Measurements from ENCODE around the gene AP5M1.
"Not testable (repeated sequence)": the region's sequence is repeated elsewhere in the genome, so short reads cannot be mapped to it uniquely, and the experiment has no call there.

Gene AP5M1, protein sequence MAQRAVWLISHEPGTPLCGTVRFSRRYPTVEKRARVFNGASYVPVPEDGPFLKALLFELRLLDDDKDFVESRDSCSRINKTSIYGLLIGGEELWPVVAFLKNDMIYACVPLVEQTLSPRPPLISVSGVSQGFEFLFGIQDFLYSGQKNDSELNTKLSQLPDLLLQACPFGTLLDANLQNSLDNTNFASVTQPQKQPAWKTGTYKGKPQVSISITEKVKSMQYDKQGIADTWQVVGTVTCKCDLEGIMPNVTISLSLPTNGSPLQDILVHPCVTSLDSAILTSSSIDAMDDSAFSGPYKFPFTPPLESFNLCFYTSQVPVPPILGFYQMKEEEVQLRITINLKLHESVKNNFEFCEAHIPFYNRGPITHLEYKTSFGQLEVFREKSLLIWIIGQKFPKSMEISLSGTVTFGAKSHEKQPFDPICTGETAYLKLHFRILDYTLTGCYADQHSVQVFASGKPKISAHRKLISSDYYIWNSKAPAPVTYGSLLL

DNA sequence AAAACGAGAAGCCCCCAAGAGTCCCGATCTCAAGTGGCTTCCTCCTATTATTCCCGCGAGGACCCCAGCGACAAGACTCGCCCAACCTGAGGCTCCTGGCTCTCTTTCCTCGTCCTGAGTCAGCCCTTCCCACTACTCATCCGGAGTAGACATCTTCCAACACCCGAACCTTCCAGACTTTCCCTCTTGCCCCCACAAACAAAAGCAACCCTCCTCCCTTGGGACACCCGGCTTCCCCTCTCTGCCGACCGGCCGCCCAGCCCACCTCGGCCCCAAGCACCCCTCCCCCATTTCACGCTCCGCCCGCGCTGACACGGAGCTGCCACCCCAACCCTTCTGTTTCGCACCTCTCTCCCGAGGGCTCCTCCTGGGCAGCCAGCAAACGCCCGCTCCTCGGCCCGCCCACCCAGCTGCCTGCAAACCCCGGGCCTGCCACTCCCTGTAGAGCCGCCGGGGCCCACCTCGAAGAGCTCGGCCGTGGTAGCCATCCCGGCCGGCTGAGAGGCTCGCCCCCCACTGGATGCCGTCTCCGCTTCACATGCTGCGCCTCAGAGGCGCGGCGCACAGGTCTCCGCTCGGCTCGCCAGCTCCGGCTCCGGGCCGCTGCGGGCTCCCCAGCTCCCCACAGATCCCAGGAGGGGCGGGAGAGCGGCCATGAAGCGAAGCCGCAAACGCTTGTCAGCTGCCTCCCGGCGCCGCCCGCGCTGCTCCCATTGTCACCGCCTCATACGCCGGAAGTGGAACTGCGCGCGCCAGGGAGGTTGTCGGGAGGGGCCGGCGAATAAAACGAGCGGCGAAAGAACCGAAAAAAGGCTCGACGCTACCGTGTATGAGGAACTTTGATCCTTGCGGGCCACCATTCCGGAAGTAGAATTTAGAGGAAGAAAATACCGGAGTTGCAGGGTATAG is at the start of gene AP5M1, which contains the start of gene EXOC5:
Gene AP5M1, plus strand, starts transcription at position 811 of the 909 bp plus-strand sequence. CDS start 344 bp downstream, outside the sequence.
Gene EXOC5, minus strand, starts transcription at position 745 of the 909 bp plus-strand sequence. Its CDS starts 257 bp downstream, at position 488.
- Histone ChIP-seq H3K4me2 (ENCODE audit: low read length) (peak within 1 kb of the TSS; percentile 73), H3K27me3 (ENCODE audit: control insufficient read depth, low read length) (no peaks in the 10 kb centered on the region), H3K9me2 (replicated peaks; ENCODE audit: control insufficient read depth, low read length) (no peaks in the 10 kb centered on the region), H3K36me3 (ENCODE audit: control insufficient read depth, low read length) (peaks cover 24% of the 10 kb centered on the region), H4K20me1 (ENCODE audit: control insufficient read depth, insufficient read depth, low read depth, low read length) (peaks cover 15% of the 10 kb centered on the region; the same call in 1 of the 2 replicates), H3K4me3 (ENCODE audit: low read length) (peak within 1 kb of the TSS; percentile 95), H3F3A (ENCODE audit: control insufficient read depth, insufficient read depth) (peaks cover 5% of the 10 kb centered on the region), H3K27ac (ENCODE audit: low read depth, low read length) (peak within 1 kb of the TSS; percentile 87), H3K9me3 (ENCODE audit: control insufficient read depth, insufficient read depth, low read length) (no peaks in the 10 kb centered on the region), H3K79me2 (ENCODE audit: control insufficient read depth, low read length) (peaks cover 93% of the 10 kb centered on the region), H3K4me1 (ENCODE audit: control insufficient read depth, low read length) (peaks cover 36% of the 10 kb centered on the region)
- TF ChIP-seq, protein P1, sequence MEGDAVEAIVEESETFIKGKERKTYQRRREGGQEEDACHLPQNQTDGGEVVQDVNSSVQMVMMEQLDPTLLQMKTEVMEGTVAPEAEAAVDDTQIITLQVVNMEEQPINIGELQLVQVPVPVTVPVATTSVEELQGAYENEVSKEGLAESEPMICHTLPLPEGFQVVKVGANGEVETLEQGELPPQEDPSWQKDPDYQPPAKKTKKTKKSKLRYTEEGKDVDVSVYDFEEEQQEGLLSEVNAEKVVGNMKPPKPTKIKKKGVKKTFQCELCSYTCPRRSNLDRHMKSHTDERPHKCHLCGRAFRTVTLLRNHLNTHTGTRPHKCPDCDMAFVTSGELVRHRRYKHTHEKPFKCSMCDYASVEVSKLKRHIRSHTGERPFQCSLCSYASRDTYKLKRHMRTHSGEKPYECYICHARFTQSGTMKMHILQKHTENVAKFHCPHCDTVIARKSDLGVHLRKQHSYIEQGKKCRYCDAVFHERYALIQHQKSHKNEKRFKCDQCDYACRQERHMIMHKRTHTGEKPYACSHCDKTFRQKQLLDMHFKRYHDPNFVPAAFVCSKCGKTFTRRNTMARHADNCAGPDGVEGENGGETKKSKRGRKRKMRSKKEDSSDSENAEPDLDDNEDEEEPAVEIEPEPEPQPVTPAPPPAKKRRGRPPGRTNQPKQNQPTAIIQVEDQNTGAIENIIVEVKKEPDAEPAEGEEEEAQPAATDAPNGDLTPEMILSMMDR (IDR thresholded peaks at IDR 0.05; ENCODE audit: low read depth, low read length, poor library complexity, severe bottlenecking), result no peak
- no peak for TF ChIP-seq EZH2phosphoT487 (IDR thresholded peaks at IDR 0.05; ENCODE audit: borderline replicate concordance, low read length)

DNA sequence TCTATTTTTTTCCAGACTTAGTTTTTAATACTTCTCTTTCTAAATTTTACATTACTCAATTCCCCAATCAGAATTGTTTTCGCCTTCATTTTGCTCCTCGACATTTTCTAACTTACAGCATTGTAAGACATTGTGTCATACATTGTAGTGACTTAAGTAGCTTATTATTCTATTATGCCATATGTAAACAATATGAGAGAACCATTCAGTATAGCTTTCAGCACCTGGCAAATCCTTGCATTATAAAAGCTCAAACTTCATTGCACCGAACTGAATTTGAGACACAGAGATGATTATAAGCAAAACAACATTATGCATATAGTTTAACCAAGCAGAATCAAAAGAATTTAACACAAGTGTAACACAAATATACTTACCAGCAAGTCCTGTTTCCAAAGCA is 46.8 kb upstream of the AP5M1 start:
- Histone ChIP-seq H3K9me2 (replicated peaks; ENCODE audit: control insufficient read depth, low read length) (no peaks in the 10 kb centered on the region), H3K27me3 (ENCODE audit: control insufficient read depth, low read length) (no peaks in the 10 kb centered on the region), H3K4me1 (ENCODE audit: control insufficient read depth, low read length) (no peaks in the 10 kb centered on the region), H3K27ac (ENCODE audit: low read depth, low read length) (no peak overlapping the region), H3K36me3 (ENCODE audit: control insufficient read depth, low read length) (peaks cover 39% of the 10 kb centered on the region), H4K20me1 (ENCODE audit: control insufficient read depth, insufficient read depth, low read depth, low read length) (no peaks in the 10 kb centered on the region), H3F3A (ENCODE audit: control insufficient read depth, insufficient read depth) (no peaks in the 10 kb centered on the region), H3K9me3 (ENCODE audit: control insufficient read depth, insufficient read depth, low read length) (no peaks in the 10 kb centered on the region), H3K4me2 (ENCODE audit: low read length) (no peak overlapping the region), H3K79me2 (ENCODE audit: control insufficient read depth, low read length) (no peaks in the 10 kb centered on the region), H3K4me3 (ENCODE audit: low read length) (no peak overlapping the region)
- no peak for TF ChIP-seq EZH2phosphoT487 (IDR thresholded peaks at IDR 0.05; ENCODE audit: borderline replicate concordance, low read length)
- TF ChIP-seq, protein P1 (IDR thresholded peaks at IDR 0.05; ENCODE audit: low read depth, low read length, poor library complexity, severe bottlenecking), result no peak

DNA sequence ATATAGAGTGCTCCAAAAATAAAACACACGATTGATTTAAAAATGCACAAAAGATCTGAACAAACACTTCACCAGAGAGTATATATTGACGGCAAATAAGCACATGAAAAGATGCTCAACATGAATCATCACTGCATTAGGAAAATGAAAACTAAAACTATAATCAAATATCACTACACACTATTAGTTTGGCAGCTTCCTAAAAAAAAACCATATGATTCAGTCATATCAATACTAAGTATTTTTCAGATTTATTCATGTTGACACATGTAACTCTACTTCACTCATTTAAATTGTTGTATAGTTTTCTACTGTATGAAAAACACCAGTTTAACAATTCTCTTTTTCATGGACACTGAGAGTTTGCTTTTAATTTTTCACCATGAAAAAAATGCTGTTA is 41.7 kb upstream of the AP5M1 start:
- H3K4me2 ChIP-seq (ENCODE audit: low read length), result no peak overlapping the region
- H3K79me2 ChIP-seq (ENCODE audit: control insufficient read depth, low read length), result no peaks in the 10 kb centered on the region
- H3K9me2 ChIP-seq (replicated peaks; ENCODE audit: control insufficient read depth, low read length), result no peaks in the 10 kb centered on the region
- H3K27me3 ChIP-seq (ENCODE audit: control insufficient read depth, low read length), result no peaks in the 10 kb centered on the region
- no peaks in the 10 kb centered on the region for H4K20me1 ChIP-seq (ENCODE audit: control insufficient read depth, insufficient read depth, low read depth, low read length)
- H3K27ac ChIP-seq (ENCODE audit: low read depth, low read length), result no peak overlapping the region
- no peak overlapping the region for H3K4me3 ChIP-seq (ENCODE audit: low read length)
- no peaks in the 10 kb centered on the region for H3F3A ChIP-seq (ENCODE audit: control insufficient read depth, insufficient read depth)
- H3K4me1 ChIP-seq (ENCODE audit: control insufficient read depth, low read length), result peaks cover 4% of the 10 kb centered on the region
- no peaks in the 10 kb centered on the region for H3K9me3 ChIP-seq (ENCODE audit: control insufficient read depth, insufficient read depth, low read length)
- TF ChIP-seq EZH2phosphoT487 (IDR thresholded peaks at IDR 0.05; ENCODE audit: borderline replicate concordance, low read length), result no peak
- TF ChIP-seq, protein P1 (IDR thresholded peaks at IDR 0.05; ENCODE audit: low read depth, low read length, poor library complexity, severe bottlenecking), result no peak
- peaks cover 34% of the 10 kb centered on the region for H3K36me3 ChIP-seq (ENCODE audit: control insufficient read depth, low read length)

DNA sequence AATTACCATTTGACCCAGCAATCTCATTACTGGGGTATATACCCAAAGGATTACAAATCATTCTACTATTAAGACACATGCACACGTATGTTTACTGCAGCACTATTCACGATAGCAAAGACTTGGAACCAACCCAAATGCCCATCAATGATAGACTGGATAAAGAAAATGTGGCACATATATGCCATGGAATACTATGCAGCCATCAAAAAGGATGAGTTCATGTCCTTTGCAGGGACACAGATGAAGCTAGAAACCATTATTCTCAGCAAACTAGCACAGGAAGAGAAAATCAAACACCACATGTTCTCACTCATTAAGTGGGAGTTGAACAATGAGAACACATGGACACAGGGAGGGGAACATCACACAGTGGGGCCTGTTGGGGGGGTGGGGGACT is 40.5 kb upstream of the AP5M1 start:
- not testable (repeated sequence) for H3K4me3 ChIP-seq (ENCODE audit: low read length); H3K9me3 ChIP-seq (ENCODE audit: control insufficient read depth, insufficient read depth, low read length); H3F3A ChIP-seq (ENCODE audit: control insufficient read depth, insufficient read depth); H3K4me2 ChIP-seq (ENCODE audit: low read length); H3K4me1 ChIP-seq (ENCODE audit: control insufficient read depth, low read length); H3K27me3 ChIP-seq (ENCODE audit: control insufficient read depth, low read length); H3K79me2 ChIP-seq (ENCODE audit: control insufficient read depth, low read length); H3K27ac ChIP-seq (ENCODE audit: low read depth, low read length); H3K9me2 ChIP-seq (replicated peaks; ENCODE audit: control insufficient read depth, low read length); H4K20me1 ChIP-seq (ENCODE audit: control insufficient read depth, insufficient read depth, low read depth, low read length)
- peaks cover 39% of the 10 kb centered on the region for H3K36me3 ChIP-seq (ENCODE audit: control insufficient read depth, low read length)

Measured in DOHH2 (cell line).